HepG2 (cell line): ENCODE data around the gene WDR81. TPM values are rescaled to one million over a fixed set of nuclear protein-coding genes. Genes with fewer than 3 reads are reported as not detected.

Experiments
- DRAP1 ChIP-seq: IDR thresholded peaks from 2 replicates; pipeline ENCODE4 v1.6.1; 2016; ENCODE audit warnings: missing genetic modification reagents, missing compliant biosample characterization
- ELF4 ChIP-seq: sonication (generic); formaldehyde crosslinking; IDR thresholded peaks from 2 replicates; pipeline ENCODE4 v1.5.0; 2020; ENCODE audit warnings: missing genetic modification reagents, mild to moderate bottlenecking, moderate library complexity, borderline replicate concordance
- ELK4 ChIP-seq: sonication (generic); formaldehyde crosslinking; IDR thresholded peaks from 2 replicates; pipeline ENCODE4 v1.9.0; 2021; ENCODE audit warnings: missing genetic modification reagents, borderline replicate concordance
- GMEB2 ChIP-seq: IDR thresholded peaks from 2 replicates; pipeline ENCODE4 v1.6.1; 2016; ENCODE audit warnings: missing biosample characterization, missing genetic modification reagents, low read depth
- MIER3 ChIP-seq: IDR thresholded peaks from 2 replicates; pipeline ENCODE4 v1.6.1; 2016; ENCODE audit warnings: missing compliant biosample characterization, borderline replicate concordance
- PRDM10 ChIP-seq: sonication (generic); formaldehyde crosslinking; IDR thresholded peaks from 2 replicates; pipeline ENCODE4 v1.4.0; 2020; ENCODE audit warnings: low read depth, missing genetic modification reagents
- SIX4 ChIP-seq: sonication (generic); formaldehyde crosslinking; IDR thresholded peaks from 2 replicates; pipeline ENCODE4 v1.4.0; 2020; ENCODE audit warnings: missing genetic modification reagents
- SMYD3 ChIP-seq: sonication (generic); formaldehyde crosslinking; IDR thresholded peaks from 2 replicates; pipeline ENCODE4 v1.8.1; 2023; ENCODE audit warnings: mild to moderate bottlenecking, missing genetic modification reagents
- ZFP1 ChIP-seq: IDR thresholded peaks from 2 replicates; pipeline ENCODE4 v1.6.1; 2016
- ZNF234 ChIP-seq: sonication (generic); formaldehyde crosslinking; conservative IDR thresholded peaks from 2 replicates; pipeline ENCODE4 v1.5.1; 2020; ENCODE audit warnings: mild to moderate bottlenecking, missing genetic modification reagents
- ZNF260 ChIP-seq: sonication (generic); formaldehyde crosslinking; IDR thresholded peaks from 2 replicates; pipeline ENCODE4 v1.4.0; 2020; ENCODE audit warnings: missing genetic modification reagents, low read depth, mild to moderate bottlenecking, borderline replicate concordance
- ZNF407 ChIP-seq: sonication (generic); formaldehyde crosslinking; IDR thresholded peaks from one replicate; pipeline ENCODE4 v1.5.1; 2020; ENCODE audit warnings: mild to moderate bottlenecking, missing genetic modification reagents; ENCODE audit errors: not compliant biosample characterization
- ZNF747 ChIP-seq: sonication (generic); formaldehyde crosslinking; IDR thresholded peaks from 2 replicates; pipeline ENCODE4 v1.8.1; 2023; ENCODE audit warnings: missing genetic modification reagents, mild to moderate bottlenecking, borderline replicate concordance
- ZNF75D ChIP-seq: sonication (generic); formaldehyde crosslinking; IDR thresholded peaks from 2 replicates; pipeline ENCODE4 v1.8.1; 2023; ENCODE audit warnings: missing genetic modification reagents, mild to moderate bottlenecking, borderline replicate concordance
- polyA plus RNA-seq, 8 experiments: library from polyadenylated mRNA; depleted of rRNA in 3 of 8; stranded (reverse) in 7 of 8; unstranded in 1 of 8; fragments of >200 nt; fragmentation: Illumina TruSeq in 4 of 8; extraction: Trizol in 4 of 8; gene quantifications; 2 replicates each; pipeline versions ENCODE4 v1.2.1 to v1.2.3, GENCODE V29; 2011 to 2016; ENCODE audit warnings: low read depth in 4 of 8, missing spikeins in 1 of 8, mixed read lengths in 1 of 8; ENCODE audit not compliant: insufficient read depth in 1 of 8
- total RNA-seq, 5 experiments: library from RNA; depleted of rRNA; stranded (reverse); fragments of >200 nt; fragmentation: Illumina TruSeq; extraction: Trizol; gene quantifications; 2 replicates each; pipeline ENCODE4 v1.2.3, GENCODE V29; 2016; ENCODE audit warnings: low read depth in 1 of 5

Gene WDR81
- total and polyA plus RNA-seq, 2 of the 13 experiments (the other 11 are each of a cell fraction or from before 2014, with no cell fraction given), result 9.1 to 16.7 TPM

GRCh38 chr17:1769822-1770477 is 45.4 kb downstream of the WDR81 start (continued):
- TF ChIP-seq GMEB2 (no peak), ZNF747 (CRISPR knock-in tag) (no peak), ELF4 (CRISPR knock-in tag) (no peak), ZNF234 (no peak), ZNF260 (CRISPR knock-in tag) (no peak), SIX4 (no peak), PRDM10 (CRISPR knock-in tag) (no peak), MIER3 (no peak), ELK4 (CRISPR knock-in tag) (no peak), DRAP1 (no peak), ZNF75D (CRISPR knock-in tag) (no peak), ZNF407 (CRISPR knock-in tag) (no peak), SMYD3 (CRISPR knock-in tag) (no peak), ZFP1 (no peak)
